Heart right ventricle (tissue), 16 donors: ENCODE results near the gene S100A7. TPM values are rescaled to one million over a fixed set of nuclear protein-coding genes. Genes with fewer than 3 reads are reported as not detected.

Source experiments
- ATAC-seq, 8 donors: fragments of 200-7000 bp; cut with Tn5 transposase; one replicate each; pipeline ENCODE4 v1.9.1; 2020; ENCODE audit warnings: mild to moderate bottlenecking in 8 of 8, moderate library complexity in 8 of 8, moderate number of reproducible peaks in 1 of 8
- DNase-seq, 2 donors: peaks; one replicate each; pipeline ENCODE4 v3.0.0-alpha.2; 2020
- H3K27ac ChIP-seq, 10 donors: fragments of 200-600 bp; sonication (generic) in 2 of 10; one replicate each; pipeline versions ENCODE4 v1.5.0 to v1.8.0; 2020 to 2022; ENCODE audit warnings: mild to moderate bottlenecking in 3 of 10
- H3K27me3 ChIP-seq, 7 donors: fragments of 200-600 bp; one replicate each; pipeline ENCODE4 v1.8.0; 2021 to 2022; ENCODE audit warnings: mild to moderate bottlenecking in 2 of 7
- H3K36me3 ChIP-seq, 9 donors: fragments of 200-600 bp; sonication (generic) in 1 of 9; one replicate each; pipeline versions ENCODE4 v1.5.0 to v1.8.0; 2020 to 2022; ENCODE audit warnings: mild to moderate bottlenecking in 2 of 9
- H3K4me1 ChIP-seq, 9 donors: fragments of 200-600 bp; sonication (generic) in 1 of 9; one replicate each; pipeline versions ENCODE4 v1.5.0 to v1.8.0; 2020 to 2022; ENCODE audit warnings: mild to moderate bottlenecking in 4 of 9
- H3K4me3 ChIP-seq, 10 donors: fragments of 200-600 bp; sonication (generic) in 2 of 10; one replicate each; pipeline versions ENCODE4 v1.5.0 to v1.8.0; 2020 to 2022; ENCODE audit warnings: mild to moderate bottlenecking in 7 of 10, moderate library complexity in 2 of 10
- H3K9me3 ChIP-seq, 11 donors: fragments of 200-600 bp in 10 of 11; sonication (generic) in 2 of 11; one replicate each; pipeline versions ENCODE4 v1.5.0 to v1.8.0; 2013 to 2022; ENCODE audit warnings: mild to moderate bottlenecking in 2 of 11, control low read depth in 1 of 11, moderate library complexity in 1 of 11
- CTCF ChIP-seq, 9 donors: fragments of 200-600 bp; sonication (generic) in 2 of 9; IDR thresholded peaks; one replicate each; pipeline versions ENCODE4 v1.5.0 to v1.8.0; 2021 to 2022; ENCODE audit warnings: antibody characterized with exemption in 9 of 9, mild to moderate bottlenecking in 5 of 9, moderate library complexity in 1 of 9
- WGBS, 2 donors: extraction: QIAGEN DNeasy Blood & Tissue Kit; methylation state at CpG; one replicate each; pipeline ENCODE4 v1.1.7; 2013; ENCODE audit warnings: inconsistent platforms in 1 of 2; 5-methylcytosine and 5-hydroxymethylcytosine counted together
- intact Hi-C, 10 donors: fragments of 100-400 bp; cut with DNase I; formaldehyde crosslinking; loops; one replicate each; pipeline versions ENCODE4 v1.11.1 to v1.14.2; 2022
- polyA plus RNA-seq, 2 donors: library from polyadenylated mRNA; stranded (reverse); fragments of 200-250 nt; gene quantifications; one replicate each; pipeline ENCODE4 v1.2.3, GENCODE V29; 2013
- total RNA-seq, 10 donors: library from RNA; stranded (reverse); fragmentation: NEBNext Ultra II Directional in 3 of 10; extraction: Animal tissue kit (Norgen Biotek cat#: 25700) in 3 of 10; gene quantifications; one replicate each; pipeline versions ENCODE4 v1.2.1 to v1.2.4, GENCODE V29; 2021 to 2023
- donor health status: Arrhythmogenic right ventricular cardiomyopathy.
- donor health status: ischemic (EF 13 %, LVEDD 7.1; RV severe dilation, severe dysfunction).
- donor health status: healthy with polysubstance abuse.
- donor health status: DM: no; HTN: yes; CAD: no.
- donor health status: DM: no; HTN: no; CAD: no.
- donor health status: ischemic (EF 25% LVEDD 6.9; RV normal size, moderate dysfunction).
- donor health status: ischemic (EF 25% LVEDD 5.7; RV mildly dilated, moderate dysfunction).
- donor health status: healthy.
- donor health status: DM: yes; HTN: yes; CAD: no.
- donor health status: Ischemic cardiomyopathy.
- donor health status: ischemic (EF 35%, LVEDD 5.7; RV mildly dilated, moderate dysfunction).
- donor health status: nonischemic (EF 11% LVEDD 7.7; RV severe dilation, severe dysfunction).
- donor health status: DM: yes; HTN: yes; CAD: no.
- donor health status: PGD.
- donor health status: ischemic (EF 29% LVEDD 5.4; RV normal size, mild dysfunction).
- donor health status: nonischemic (EF 23%, LVEDD 6.1; RV moderate dilation, normal function).

S100A7 gene
- total and polyA plus RNA-seq, 12 donors, result 0.20 TPM; not detected in 11

GRCh38 chr1:153483776-153484175, 23.3 kb upstream of the S100A7 start:
- Histone ChIP-seq H3K27ac (no peak overlapping the region), H3K36me3 (no peaks in the 10 kb centered on the region), H3K4me3 (no peak overlapping the region), H3K9me3 (no peaks in the 10 kb centered on the region), H3K4me1 (peaks cover 0 to 8% (median 3%) of the 10 kb centered on the region in 9 donors), H3K27me3 (peaks cover 0 to 22% (median 0%) of the 10 kb centered on the region in 7 donors)
- 67 to 68% methylated on average over 6 of the region's 6 CpGs for WGBS, 2 donors
- DNase-seq (no peak), ATAC-seq (no peak)
- TF ChIP-seq CTCF (IDR thresholded peaks at IDR 0.05), result no peak
- intact Hi-C loops, result loop anchor here in 1 of 10 donors (5.0 kb wide), 1 partner anchor 121 kb away; no protein-coding TSS in a partner anchor

- Histone ChIP-seq H3K27me3 (peaks cover 0 to 22% (median 0%) of the 10 kb centered on the region in 7 donors), H3K27ac (no peak overlapping the region), H3K36me3 (no peaks in the 10 kb centered on the region), H3K4me1 (peaks cover 0 to 3% (median 0%) of the 10 kb centered on the region in 9 donors), H3K4me3 (no peak overlapping the region), H3K9me3 (no peaks in the 10 kb centered on the region)
- intact Hi-C loops, result loop anchor here in 1 of 10 donors (5.0 kb wide), 1 partner anchor 119 kb away; no protein-coding TSS in a partner anchor
- no peak for DNase-seq
- no peak for ATAC-seq
- no peak for TF ChIP-seq CTCF (IDR thresholded peaks at IDR 0.05)
- 40 to 54% methylated on average over 2 of the region's 2 CpGs for whole genome bisulfite sequencing, 2 donors
Measured at GRCh38 chr1:153481124-153481523, 20.7 kb upstream of the S100A7 start.

- no peak for DNase-seq
- H3K27ac ChIP-seq, result no peak overlapping the region
- H3K36me3 ChIP-seq, result no peaks in the 10 kb centered on the region
Measured at GRCh38 chr1:153478692-153479618, 18.5 kb upstream of the S100A7 start.

More at GRCh38 chr1:153478692-153479618, 18.5 kb upstream of the S100A7 start:
- Histone ChIP-seq H3K9me3 (no peaks in the 10 kb centered on the region), H3K4me1 (peaks cover 0 to 3% (median 0%) of the 10 kb centered on the region in 9 donors), H3K4me3 (no peak overlapping the region), H3K27me3 (peaks cover 0 to 22% (median 0%) of the 10 kb centered on the region in 7 donors)
- ATAC-seq, result no peak
- 66 to 73% methylated on average over 4 of the region's 4 CpGs for WGBS, 2 donors
- intact Hi-C loops, result no loop called here
- TF ChIP-seq CTCF (IDR thresholded peaks at IDR 0.05), result no peak
